Measurements from ENCODE around the gene RNF217.

Gene RNF217

DNA sequence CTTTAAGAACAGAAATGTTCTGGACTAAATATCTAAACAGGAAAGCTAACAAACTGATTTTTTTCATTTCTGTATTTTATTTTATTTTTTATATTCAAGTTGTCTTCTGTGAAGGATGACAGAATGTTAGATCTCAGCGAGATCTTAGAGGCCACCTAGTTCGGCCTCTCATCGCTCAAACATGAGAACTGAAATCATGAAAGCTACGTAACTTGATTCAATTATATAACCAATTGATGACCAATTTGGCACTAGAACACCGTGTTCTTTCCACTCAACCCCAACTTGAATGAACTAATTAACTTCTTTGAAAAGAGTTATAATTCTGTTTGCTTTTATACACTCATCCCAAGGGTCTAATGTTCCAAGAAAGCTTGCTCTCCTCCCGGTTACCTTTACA lies 24.6 kb upstream of the RNF217 start:
- TF ChIP-seq, protein P1, sequence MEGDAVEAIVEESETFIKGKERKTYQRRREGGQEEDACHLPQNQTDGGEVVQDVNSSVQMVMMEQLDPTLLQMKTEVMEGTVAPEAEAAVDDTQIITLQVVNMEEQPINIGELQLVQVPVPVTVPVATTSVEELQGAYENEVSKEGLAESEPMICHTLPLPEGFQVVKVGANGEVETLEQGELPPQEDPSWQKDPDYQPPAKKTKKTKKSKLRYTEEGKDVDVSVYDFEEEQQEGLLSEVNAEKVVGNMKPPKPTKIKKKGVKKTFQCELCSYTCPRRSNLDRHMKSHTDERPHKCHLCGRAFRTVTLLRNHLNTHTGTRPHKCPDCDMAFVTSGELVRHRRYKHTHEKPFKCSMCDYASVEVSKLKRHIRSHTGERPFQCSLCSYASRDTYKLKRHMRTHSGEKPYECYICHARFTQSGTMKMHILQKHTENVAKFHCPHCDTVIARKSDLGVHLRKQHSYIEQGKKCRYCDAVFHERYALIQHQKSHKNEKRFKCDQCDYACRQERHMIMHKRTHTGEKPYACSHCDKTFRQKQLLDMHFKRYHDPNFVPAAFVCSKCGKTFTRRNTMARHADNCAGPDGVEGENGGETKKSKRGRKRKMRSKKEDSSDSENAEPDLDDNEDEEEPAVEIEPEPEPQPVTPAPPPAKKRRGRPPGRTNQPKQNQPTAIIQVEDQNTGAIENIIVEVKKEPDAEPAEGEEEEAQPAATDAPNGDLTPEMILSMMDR (IDR thresholded peaks at IDR 0.05) = no peak

DNA sequence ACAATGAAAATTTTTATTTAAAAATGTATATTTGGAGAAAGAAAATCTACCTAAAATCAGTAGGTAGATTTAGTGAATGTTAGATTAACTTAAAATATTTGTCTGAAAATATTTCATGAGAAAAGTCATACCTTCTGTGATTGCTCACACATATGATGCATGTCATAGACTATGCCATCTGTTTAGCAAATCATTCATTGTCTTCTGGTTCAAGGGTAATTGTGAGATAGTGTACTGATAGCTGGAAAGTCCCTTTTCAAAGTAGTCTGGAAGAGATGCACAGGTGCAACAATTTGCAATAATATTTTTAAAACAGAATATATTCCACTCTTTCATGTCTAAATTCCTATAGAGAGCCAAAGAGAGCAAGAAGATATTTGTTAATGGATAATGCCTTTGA lies 21.0 kb upstream of the RNF217 start:
- TF ChIP-seq, protein P1 (IDR thresholded peaks at IDR 0.05) = no peak

DNA sequence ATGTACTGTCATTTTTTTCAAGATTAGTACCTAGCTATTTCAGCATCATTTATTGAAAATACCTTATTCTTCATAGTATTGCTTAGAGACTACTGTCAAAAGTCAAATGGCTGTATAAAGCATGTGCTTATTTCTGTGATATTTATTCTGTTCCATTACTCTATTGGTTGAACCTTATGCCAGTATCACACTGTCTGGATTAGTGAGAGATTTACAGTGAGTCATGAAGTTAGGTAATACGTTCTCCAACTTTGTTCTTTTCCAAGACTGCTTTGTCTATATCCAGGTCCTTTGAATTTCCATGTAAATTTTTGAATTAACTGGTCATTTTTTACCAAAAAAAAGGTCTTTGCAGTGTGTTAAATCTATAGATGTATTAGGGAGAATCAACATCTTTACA lies 18.6 kb upstream of the RNF217 start:
- TF ChIP-seq, protein P1 (IDR thresholded peaks at IDR 0.05) = no peak

DNA sequence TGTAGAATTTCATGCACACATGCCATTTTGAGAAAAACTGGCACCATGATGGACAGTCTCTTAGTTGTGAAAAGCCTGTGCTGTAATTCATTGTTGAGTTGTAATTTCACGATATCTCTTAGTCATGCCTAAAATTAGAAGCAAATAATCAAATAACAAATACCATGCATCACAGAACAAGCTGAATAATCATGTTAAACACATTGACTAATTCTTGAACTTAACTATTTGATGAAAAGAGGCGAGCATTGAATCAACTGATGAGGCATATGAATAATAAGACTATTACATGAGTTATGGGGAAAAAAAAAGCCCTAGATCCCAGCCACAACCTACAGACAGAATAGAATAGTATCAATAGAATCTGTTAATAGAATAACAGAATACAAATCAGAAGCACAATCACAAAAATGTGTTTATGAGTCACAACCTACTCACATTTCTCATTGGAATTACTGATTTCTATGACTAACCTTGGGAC lies 14.2 kb upstream of the RNF217 start:
- TF ChIP-seq, protein P1 (IDR thresholded peaks at IDR 0.05) = no peak

DNA sequence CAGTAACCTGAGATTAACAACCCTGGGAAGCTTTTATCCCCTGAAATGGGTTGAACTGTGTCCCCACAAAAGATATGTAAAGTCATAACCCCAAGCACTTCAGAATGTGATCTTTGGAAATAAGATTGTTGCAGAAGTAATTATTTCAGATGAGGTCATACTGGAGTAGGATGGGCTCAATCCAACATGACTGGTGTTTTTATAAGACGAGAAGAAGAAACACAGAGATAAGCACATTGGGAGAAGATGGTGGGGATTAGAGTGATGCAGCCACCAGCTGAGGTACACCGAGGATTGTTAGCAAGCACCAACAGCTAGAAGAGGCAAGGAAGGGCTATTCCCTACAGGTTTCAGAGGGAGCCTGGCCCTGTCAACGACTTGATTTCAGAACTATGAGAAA lies 12.5 kb upstream of the RNF217 start:
- TF ChIP-seq, protein P1 (IDR thresholded peaks at IDR 0.05) = no peak

DNA sequence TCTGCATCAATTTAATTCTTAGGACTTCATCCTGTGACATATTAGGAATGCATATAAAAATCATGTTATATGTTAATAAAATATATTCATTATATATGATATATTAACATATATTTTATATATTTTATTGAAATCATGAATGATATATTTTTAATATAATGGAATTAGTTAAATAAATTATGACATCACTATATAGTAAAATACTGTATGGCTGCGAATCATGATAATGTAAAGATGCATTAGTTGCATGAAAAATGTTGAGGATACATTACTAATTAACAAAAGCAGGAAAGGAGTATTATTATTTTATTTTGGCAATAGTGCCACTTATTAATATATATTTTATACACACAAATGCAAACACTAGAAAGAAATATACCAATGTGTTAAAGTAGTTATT lies 8.4 kb upstream of the RNF217 start:
- TF ChIP-seq, protein P1 (IDR thresholded peaks at IDR 0.05) = no peak

DNA sequence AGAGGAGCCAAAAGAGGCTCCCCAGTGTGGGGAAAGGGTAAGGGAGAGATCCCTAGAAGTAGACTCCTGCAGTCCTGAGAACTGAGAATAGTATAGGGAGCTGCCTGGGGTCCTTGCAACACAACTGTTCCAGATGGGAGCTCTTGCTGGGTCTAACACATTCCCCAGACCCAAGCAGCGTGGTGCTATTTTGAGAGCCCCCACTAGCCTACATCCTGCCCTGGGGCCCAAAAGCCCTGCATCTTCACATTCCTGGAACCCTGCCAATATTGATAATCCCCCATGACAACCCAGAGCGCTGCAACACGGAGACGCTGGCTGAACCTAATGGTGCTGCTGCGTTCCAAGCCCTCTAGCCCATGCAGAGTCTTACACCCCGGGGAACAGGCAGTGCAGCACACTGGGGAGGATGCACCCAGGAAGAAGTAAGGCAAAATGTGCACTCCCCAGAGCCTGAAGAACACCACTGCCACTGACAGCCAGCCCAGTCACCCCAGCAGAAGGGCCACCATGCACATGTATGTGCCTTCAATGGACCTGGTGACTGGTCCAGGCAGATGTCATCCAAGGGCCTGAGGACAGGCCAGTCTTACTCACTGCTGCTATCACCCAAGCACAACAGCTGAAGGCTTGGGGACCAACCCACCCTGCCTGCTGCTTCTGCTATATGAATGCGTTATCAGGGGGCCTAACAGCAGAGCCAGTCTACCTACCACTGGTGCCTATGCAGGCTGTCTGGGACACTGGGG lies 7.0 kb upstream of the RNF217 start:
- TF ChIP-seq, protein P1 (IDR thresholded peaks at IDR 0.05) = no peak

Data from LNCAP (cell line).